Measurements from ENCODE around the gene TNKS2. TPM values are rescaled to one million over a fixed set of nuclear protein-coding genes. Genes with fewer than 3 reads are reported as not detected.

TNKS2 gene
- total RNA-seq, 2 experiments from 2014 or later, result 47.8 to 50.4 TPM

DNA sequence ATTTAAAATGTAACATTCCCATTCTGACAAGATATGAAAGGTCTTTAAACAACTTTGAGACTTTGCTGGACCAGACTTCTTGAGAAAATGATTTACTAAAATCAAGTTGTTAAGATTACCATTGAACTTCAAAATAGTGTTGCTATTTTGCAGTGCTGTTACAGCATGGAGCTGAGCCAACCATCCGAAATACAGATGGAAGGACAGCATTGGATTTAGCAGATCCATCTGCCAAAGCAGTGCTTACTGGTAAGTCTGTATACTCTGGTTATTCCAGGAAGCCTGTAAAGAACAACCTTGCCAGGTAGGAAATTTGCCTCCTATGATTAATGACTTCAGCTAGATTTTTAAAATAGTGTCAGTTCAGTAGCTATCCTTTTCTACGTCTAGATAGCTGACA lies 18.8 kb downstream of the TNKS2 start:
- Histone ChIP-seq H3K4me1 (ENCODE audit: insufficient read depth, low read length) (no peaks in the 10 kb centered on the region), H3K36me3 (ENCODE audit: insufficient read depth, low read length) (peaks cover 96% of the 10 kb centered on the region), H3K27me3 (ENCODE audit: control insufficient read depth in 1 of 2, insufficient read depth in 2 of 2, low read length in 2 of 2) (no peaks in the 10 kb centered on the region), H3K9me3 (ENCODE audit: control insufficient read depth in 1 of 2, insufficient read depth in 1 of 2, low read length in 2 of 2) (no peaks in the 10 kb centered on the region), H3K27ac (ENCODE audit: low read depth in 1 of 2, low read length in 2 of 2) (no peak overlapping the region), H3K4me3 (ENCODE audit: low read length) (no peak overlapping the region)
- peaks cover 90% of the 10 kb centered on the region for H3K36me3 Mint-ChIP-seq (ENCODE audit: low read depth)
- no peak overlapping the region for H3K4me3 Mint-ChIP-seq
- H3K4me1 Mint-ChIP-seq (ENCODE audit: low read depth), result peaks cover 30% of the 10 kb centered on the region
- H3K9me3 Mint-ChIP-seq, result no peaks in the 10 kb centered on the region
- ChIA-PET CTCF (interaction anchor here (1.0 to 1.4 kb wide), 3 partner anchors 27 to 91 kb away, joined by 3 to 5 read pairs (median 3); no protein-coding TSS in a partner anchor), POLR2A (interaction anchor here (0.6 to 1.0 kb wide), 3 partner anchors 19 to 53 kb away, joined by 3 to 4 read pairs (median 3); partner anchors contain the start of gene TNKS2)
- no peak for DNase-seq
- ATAC-seq (ENCODE audit: poor library complexity), result no peak
- intact Hi-C loops (cut with DNase I, micrococcal nuclease), result loop anchor here in 1 of 2 experiments (5.0 kb wide), 1 partner anchor 55 kb away; no protein-coding TSS in a partner anchor
- TF ChIP-seq, protein P1, sequence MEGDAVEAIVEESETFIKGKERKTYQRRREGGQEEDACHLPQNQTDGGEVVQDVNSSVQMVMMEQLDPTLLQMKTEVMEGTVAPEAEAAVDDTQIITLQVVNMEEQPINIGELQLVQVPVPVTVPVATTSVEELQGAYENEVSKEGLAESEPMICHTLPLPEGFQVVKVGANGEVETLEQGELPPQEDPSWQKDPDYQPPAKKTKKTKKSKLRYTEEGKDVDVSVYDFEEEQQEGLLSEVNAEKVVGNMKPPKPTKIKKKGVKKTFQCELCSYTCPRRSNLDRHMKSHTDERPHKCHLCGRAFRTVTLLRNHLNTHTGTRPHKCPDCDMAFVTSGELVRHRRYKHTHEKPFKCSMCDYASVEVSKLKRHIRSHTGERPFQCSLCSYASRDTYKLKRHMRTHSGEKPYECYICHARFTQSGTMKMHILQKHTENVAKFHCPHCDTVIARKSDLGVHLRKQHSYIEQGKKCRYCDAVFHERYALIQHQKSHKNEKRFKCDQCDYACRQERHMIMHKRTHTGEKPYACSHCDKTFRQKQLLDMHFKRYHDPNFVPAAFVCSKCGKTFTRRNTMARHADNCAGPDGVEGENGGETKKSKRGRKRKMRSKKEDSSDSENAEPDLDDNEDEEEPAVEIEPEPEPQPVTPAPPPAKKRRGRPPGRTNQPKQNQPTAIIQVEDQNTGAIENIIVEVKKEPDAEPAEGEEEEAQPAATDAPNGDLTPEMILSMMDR (IDR thresholded peaks at IDR 0.05), result no peak
- no peaks in the 10 kb centered on the region for H3K27me3 Mint-ChIP-seq
- H3K27ac Mint-ChIP-seq, result no peak overlapping the region

DNA sequence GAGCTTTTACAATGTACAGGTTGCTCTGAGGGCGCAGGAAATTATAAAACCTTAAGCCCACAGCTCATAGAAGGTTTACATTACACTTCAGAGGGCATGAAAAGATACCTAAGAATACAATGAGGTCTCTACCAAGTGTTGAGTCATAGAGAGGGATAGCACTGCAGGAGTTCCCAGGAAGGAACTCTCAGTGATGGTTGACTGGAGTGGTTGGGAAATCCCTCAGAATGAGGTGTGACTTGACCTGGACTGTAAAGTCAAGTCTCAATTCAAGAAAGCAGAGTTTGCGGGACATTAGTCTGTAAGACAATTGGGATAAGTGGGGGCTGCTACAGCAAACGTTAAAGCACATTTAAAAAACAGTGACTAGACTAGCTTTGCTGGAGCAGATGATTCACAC lies 21.9 kb downstream of the TNKS2 start:
- Mint-ChIP-seq H3K36me3 (ENCODE audit: low read depth) (peaks cover 94% of the 10 kb centered on the region), H3K27ac (no peak overlapping the region), H3K9me3 (no peaks in the 10 kb centered on the region), H3K4me3 (no peak overlapping the region), H3K4me1 (ENCODE audit: low read depth) (peaks cover 9% of the 10 kb centered on the region), H3K27me3 (no peaks in the 10 kb centered on the region)
- ATAC-seq (ENCODE audit: poor library complexity), result no peak
- H3K9me3 ChIP-seq (ENCODE audit: control insufficient read depth in 1 of 2, insufficient read depth in 1 of 2, low read length in 2 of 2), result no peaks in the 10 kb centered on the region
- ChIA-PET POLR2A (no interaction called here), CTCF (no interaction called here)
- no peak overlapping the region for H3K27ac ChIP-seq (ENCODE audit: low read depth in 1 of 2, low read length in 2 of 2)
- TF ChIP-seq, protein P1 (IDR thresholded peaks at IDR 0.05), result no peak
- no peaks in the 10 kb centered on the region for H3K4me1 ChIP-seq (ENCODE audit: insufficient read depth, low read length)
- H3K27me3 ChIP-seq (ENCODE audit: control insufficient read depth in 1 of 2, insufficient read depth in 2 of 2, low read length in 2 of 2), result no peaks in the 10 kb centered on the region
- intact Hi-C loops (cut with DNase I, micrococcal nuclease), result loop anchor here in 1 of 2 experiments (5.0 kb wide), 1 partner anchor 37 kb away; no protein-coding TSS in a partner anchor
- peaks cover 93% of the 10 kb centered on the region for H3K36me3 ChIP-seq (ENCODE audit: insufficient read depth, low read length)
- H3K4me3 ChIP-seq (ENCODE audit: low read length), result no peak overlapping the region
- no peak for DNase-seq

DNA sequence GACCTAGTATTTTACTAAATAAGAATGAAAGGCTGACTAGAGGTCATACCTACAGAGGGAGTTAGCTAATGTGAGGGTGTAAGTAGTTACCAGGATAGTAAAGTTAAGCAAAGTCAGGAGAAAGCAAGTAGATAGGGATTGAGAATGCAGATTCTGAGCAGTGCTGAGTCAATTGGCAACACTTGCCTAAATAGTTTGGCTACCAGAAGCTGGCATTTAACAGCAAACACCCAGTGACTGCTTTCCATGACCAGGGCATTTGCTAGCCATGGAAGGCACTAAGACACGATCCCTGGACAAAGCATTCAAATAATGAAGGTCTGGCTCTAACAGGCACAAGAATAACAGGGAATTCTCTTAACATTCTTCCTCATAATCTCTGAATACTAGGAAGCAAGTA lies 25.9 kb downstream of the TNKS2 start:
- peaks cover 96% of the 10 kb centered on the region for H3K36me3 Mint-ChIP-seq (ENCODE audit: low read depth)
- peaks cover 94% of the 10 kb centered on the region for H3K36me3 ChIP-seq (ENCODE audit: insufficient read depth, low read length)
- no peak overlapping the region for H3K4me3 ChIP-seq (ENCODE audit: low read length)

More for the DNA sequence above, 25.9 kb downstream of the TNKS2 start:
- no peak overlapping the region for H3K4me3 Mint-ChIP-seq
- CTCF ChIA-PET, result interaction anchor here (0.6 kb wide), 1 partner anchor 1860 kb away, joined by 3 read pairs; no protein-coding TSS in a partner anchor
- DNase-seq, result no peak
- no peak for ATAC-seq (ENCODE audit: poor library complexity)
- no peaks in the 10 kb centered on the region for H3K27me3 Mint-ChIP-seq
- H3K9me3 ChIP-seq (ENCODE audit: control insufficient read depth in 1 of 2, insufficient read depth in 1 of 2, low read length in 2 of 2), result no peaks in the 10 kb centered on the region
- H3K4me1 Mint-ChIP-seq (ENCODE audit: low read depth), result no peaks in the 10 kb centered on the region
- TF ChIP-seq, protein P1 (IDR thresholded peaks at IDR 0.05), result no peak
- H3K27ac Mint-ChIP-seq, result peak overlapping the region; percentile 36
- H3K4me1 ChIP-seq (ENCODE audit: insufficient read depth, low read length), result no peaks in the 10 kb centered on the region
- intact Hi-C loops (cut with DNase I, micrococcal nuclease), result loop anchor here in 1 of 2 experiments (5.0 kb wide), 1 partner anchor 33 kb away; no protein-coding TSS in a partner anchor
- no peaks in the 10 kb centered on the region for H3K27me3 ChIP-seq (ENCODE audit: control insufficient read depth in 1 of 2, insufficient read depth in 2 of 2, low read length in 2 of 2)
- POLR2A ChIA-PET, result no interaction called here
- H3K9me3 Mint-ChIP-seq, result no peaks in the 10 kb centered on the region
- H3K27ac ChIP-seq (ENCODE audit: low read depth in 1 of 2, low read length in 2 of 2), result no peak overlapping the region
